SKM-1 (cell line): ENCODE results near the gene PRG2.

ENCODE experiments used
- DNase-seq: peaks from one replicate; lab custom pipeline; 2025; ENCODE audit not compliant: unreplicated experiment; lab: John Stamatoyannopoulos, UW

The PRG2 gene

GRCh38 chr11:57390535-57390934 is at the start of gene PRG2:
PRG2 (minus strand) TSS chr11:57390650; CDS start chr11:57389944, 706 bp downstream.
- DNase-seq: no peak

GRCh38 chr11:57439786-57440185 is 49.3 kb upstream of the PRG2 start:
- no peak for DNase-seq

GRCh38 chr11:57438345-57439285 is 48.2 kb upstream of the PRG2 start:
- no peak for DNase-seq

- no peak for DNase-seq
Observed at GRCh38 chr11:57436031-57436430, 45.6 kb upstream of the PRG2 start.

GRCh38 chr11:57434640-57435546 is 44.4 kb upstream of the PRG2 start:
- DNase-seq: peak; percentile 80

GRCh38 chr11:57432714-57433163 is 42.3 kb upstream of the PRG2 start:
- DNase-seq: peak; percentile 29

- no peak for DNase-seq
Observed at GRCh38 chr11:57432149-57432561, 41.7 kb upstream of the PRG2 start.

- no peak for DNase-seq
Observed at GRCh38 chr11:57430952-57431351, 40.5 kb upstream of the PRG2 start.

GRCh38 chr11:57429946-57430345 is 39.5 kb upstream of the PRG2 start:
- DNase-seq: no peak

GRCh38 chr11:57428643-57429042 is 38.2 kb upstream of the PRG2 start:
- no peak for DNase-seq

- no peak for DNase-seq
Observed at GRCh38 chr11:57427727-57428082, 37.3 kb upstream of the PRG2 start.

GRCh38 chr11:57426929-57427726 is 36.7 kb upstream of the PRG2 start, which contains the start of gene SLC43A3:
SLC43A3 (minus strand) TSS chr11:57427121; CDS start chr11:57426172, 949 bp downstream.
- DNase-seq: peak; percentile 91

- DNase-seq: no peak
Observed at GRCh38 chr11:57426439-57426928, 36.0 kb upstream of the PRG2 start.

GRCh38 chr11:57425565-57426438 is 35.4 kb upstream of the PRG2 start:
- no peak for DNase-seq

- DNase-seq: peak; percentile 99
Observed at GRCh38 chr11:57424792-57425564, 34.5 kb upstream of the PRG2 start.

- DNase-seq: no peak
Observed at GRCh38 chr11:57424137-57424791, 33.8 kb upstream of the PRG2 start.

- DNase-seq: no peak
Observed at GRCh38 chr11:57422669-57423068, 32.2 kb upstream of the PRG2 start.

GRCh38 chr11:57421805-57422204 is 31.4 kb upstream of the PRG2 start:
- DNase-seq: no peak
